ENCODE data around the gene GTPBP1. TPM values are rescaled to one million over a fixed set of nuclear protein-coding genes. Genes with fewer than 3 reads are reported as not detected.

The GTPBP1 gene
- total and polyA plus RNA-seq, 2 donors (not counting 3 experiments of a cell fraction or from before 2014, with no cell fraction given): 29.8 to 50.3 TPM

DNA sequence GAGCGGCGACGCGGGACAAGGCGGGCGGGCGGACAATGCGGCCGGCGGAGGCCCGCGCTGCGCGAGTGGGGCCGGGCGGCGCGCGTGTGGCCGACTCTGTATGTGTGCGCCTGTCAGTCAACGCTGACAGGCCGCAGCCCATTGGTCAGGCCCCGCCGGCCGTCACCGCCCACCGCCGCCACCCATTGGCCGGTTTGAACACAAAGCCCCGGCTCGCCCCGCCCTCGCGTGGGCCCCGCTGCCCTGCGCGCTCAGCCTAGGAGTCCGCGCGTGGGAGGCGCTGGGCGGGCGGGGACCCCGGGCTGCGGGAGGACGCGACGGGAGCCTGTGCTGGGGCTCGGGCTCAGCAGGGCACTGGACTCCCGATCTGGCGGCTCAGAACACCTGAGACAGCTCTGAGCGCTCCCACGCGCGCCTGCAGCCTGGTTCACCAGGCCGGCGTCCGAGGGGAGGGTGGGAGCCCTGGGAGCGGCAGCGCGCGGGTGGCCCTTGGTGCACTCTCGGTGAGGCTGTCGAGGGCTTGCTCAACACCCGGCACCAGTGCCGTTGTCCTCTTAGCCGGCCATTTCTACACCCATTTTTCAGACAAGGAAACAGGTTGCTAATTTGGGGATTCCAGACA lies 50.3 kb downstream of the GTPBP1 start, which contains the start of gene SUN2:
Gene SUN2, minus strand, starts transcription at position 88 of the 622 bp plus-strand sequence. CDS start 3,370 bp downstream, outside the sequence.
- no peak for TF ChIP-seq JUN (IDR thresholded peaks at IDR 0.05; ENCODE audit: borderline replicate concordance, insufficient read depth, insufficient read length, low read depth)
- peak; percentile 36 for TF ChIP-seq POLR2A (IDR thresholded peaks at IDR 0.05; ENCODE audit: low read depth, low read length)
- TF ChIP-seq FOS (IDR thresholded peaks at IDR 0.05; ENCODE audit: borderline replicate concordance, insufficient read depth, low read length): no peak
- no TSS peak for BruUV-seq (replicated peaks)
- H3K36me3 ChIP-seq (ENCODE audit: control insufficient read depth in 2 of 2, extremely low read depth in 1 of 2, insufficient read depth in 2 of 2, low read length in 2 of 2): peaks cover 3 to 11% of the 10 kb centered on the region in 2 experiments
- dilution Hi-C loops (cut with MboI; ENCODE audit: extremely low pct_ligation_motif_present, low sequenced_read_pairs) (no loop called here), intact Hi-C loops (cut with micrococcal nuclease) (loop anchor here (1.0 to 2.0 kb wide), 2 partner anchors 32 to 51 kb away; partner anchors contain the start of gene GTPBP1)
- no peaks in the 10 kb centered on the region for H3K27me3 ChIP-seq (ENCODE audit: control insufficient read depth in 2 of 2, insufficient read depth in 2 of 2, low read length in 2 of 2)
- H3K79me2 ChIP-seq (ENCODE audit: control insufficient read depth, insufficient read depth, low read length): peaks cover 14% of the 10 kb centered on the region
- peak within 1 kb of the TSS; percentile 94 for H3K4me2 ChIP-seq (ENCODE audit: insufficient read depth, low read length)
- no peaks in the 10 kb centered on the region for H3K9me1 ChIP-seq (replicated peaks; ENCODE audit: control insufficient read depth, extremely low read depth, insufficient read depth, low read length)
- H2AFZ ChIP-seq (ENCODE audit: low read depth, low read length): peak within 1 kb of the TSS; percentile 53
- H3K4me1 ChIP-seq (ENCODE audit: control insufficient read depth, extremely low read depth, insufficient read depth, low read length): peaks cover 22% of the 10 kb centered on the region
- H3K9ac ChIP-seq (replicated peaks; ENCODE audit: extremely low read depth, insufficient read depth, low read length): peak within 1 kb of the TSS; percentile 62
- H4K20me1 ChIP-seq (replicated peaks; ENCODE audit: control insufficient read depth, extremely low read depth, insufficient read depth, low read length): no peaks in the 10 kb centered on the region
- ChIA-PET POLR2A (interaction anchor here (0.6 kb wide), 1 partner anchor 50 kb away, joined by 3 read pairs; the partner anchor contains the start of gene GTPBP1), CTCF (interaction anchor here (2.1 to 3.1 kb wide), 2 partner anchors 11 to 13 kb away, joined by 18 to 26 read pairs; no protein-coding TSS in a partner anchor)
- peak within 1 kb of the TSS; percentile 55 to 74 (median 58) for H3K4me3 ChIP-seq (replicated peaks in 1 of 3; ENCODE audit: insufficient read depth in 1 of 3, low read depth in 1 of 3, low read length in 3 of 3)
- DNase-seq (ENCODE audit: low read depth, low spot score): peak; percentile 88
- no peaks in the 10 kb centered on the region for H3K9me3 ChIP-seq (replicated peaks; ENCODE audit: control insufficient read depth, insufficient read depth, low read length)
- peak; percentile 76 for FAIRE-seq
- peak within 1 kb of the TSS; percentile 63 for H3K27ac ChIP-seq (ENCODE audit: insufficient read depth, low read depth, low read length)

DNA sequence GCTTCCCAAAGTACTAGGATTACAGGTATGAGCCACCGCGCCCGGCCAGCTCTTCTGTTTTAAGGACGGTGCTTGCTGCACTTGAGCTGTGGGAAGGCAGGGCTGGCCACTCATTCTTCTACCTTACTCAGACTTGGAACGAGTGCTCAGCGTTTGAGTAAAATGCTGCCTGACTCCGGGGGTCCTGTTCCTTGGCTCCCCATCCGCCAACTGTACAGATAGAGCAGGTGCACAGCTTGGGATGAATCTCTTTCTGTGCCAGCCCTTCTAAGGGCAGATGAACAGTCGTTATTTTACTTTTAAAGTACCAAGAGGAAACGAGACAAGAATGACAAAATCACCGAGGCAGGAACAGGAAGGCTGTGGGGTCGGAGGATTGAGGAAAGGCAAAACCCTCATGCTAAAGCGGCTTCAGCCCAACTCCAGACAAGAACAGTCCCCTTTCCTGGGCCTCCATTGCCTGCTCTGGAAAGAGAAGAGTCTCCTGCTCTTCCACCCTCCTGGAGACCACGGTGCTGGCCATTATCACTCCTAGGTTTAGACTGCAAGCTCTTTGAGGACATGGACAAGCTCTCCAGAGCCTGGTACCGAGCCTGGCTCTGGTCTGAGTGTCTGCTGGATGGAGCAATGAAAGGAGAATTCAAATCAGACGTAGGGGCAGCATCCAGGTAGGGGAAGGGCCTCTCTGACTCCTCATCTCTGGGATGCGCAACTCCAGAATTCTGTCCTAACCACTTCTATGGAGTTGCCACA lies 51.1 kb downstream of the GTPBP1 start:
- Histone ChIP-seq H3K9ac (replicated peaks; ENCODE audit: extremely low read depth, insufficient read depth, low read length) (no peak overlapping the region), H3K79me2 (ENCODE audit: control insufficient read depth, insufficient read depth, low read length) (peaks cover 14% of the 10 kb centered on the region), H3K4me3 (replicated peaks in 1 of 3; ENCODE audit: insufficient read depth in 1 of 3, low read depth in 1 of 3, low read length in 3 of 3) (peak overlapping the region; percentile 31 to 74 (median 58)), H3K9me3 (replicated peaks; ENCODE audit: control insufficient read depth, insufficient read depth, low read length) (no peaks in the 10 kb centered on the region), H3K36me3 (ENCODE audit: control insufficient read depth in 2 of 2, extremely low read depth in 1 of 2, insufficient read depth in 2 of 2, low read length in 2 of 2) (peaks cover 3% of the 10 kb centered on the region in 2 experiments), H3K27me3 (ENCODE audit: control insufficient read depth in 2 of 2, insufficient read depth in 2 of 2, low read length in 2 of 2) (no peaks in the 10 kb centered on the region), H3K9me1 (replicated peaks; ENCODE audit: control insufficient read depth, extremely low read depth, insufficient read depth, low read length) (no peaks in the 10 kb centered on the region), H4K20me1 (replicated peaks; ENCODE audit: control insufficient read depth, extremely low read depth, insufficient read depth, low read length) (no peaks in the 10 kb centered on the region), H3K4me2 (ENCODE audit: insufficient read depth, low read length) (peak overlapping the region; percentile 94), H2AFZ (ENCODE audit: low read depth, low read length) (peak overlapping the region; percentile 32), H3K27ac (ENCODE audit: insufficient read depth, low read depth, low read length) (no peak overlapping the region), H3K4me1 (ENCODE audit: control insufficient read depth, extremely low read depth, insufficient read depth, low read length) (peaks cover 22% of the 10 kb centered on the region)
- TF ChIP-seq, protein P1, sequence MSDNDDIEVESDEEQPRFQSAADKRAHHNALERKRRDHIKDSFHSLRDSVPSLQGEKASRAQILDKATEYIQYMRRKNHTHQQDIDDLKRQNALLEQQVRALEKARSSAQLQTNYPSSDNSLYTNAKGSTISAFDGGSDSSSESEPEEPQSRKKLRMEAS (IDR thresholded peaks at IDR 0.05; ENCODE audit: insufficient read depth, insufficient read length): no peak
- no peak for TF ChIP-seq POLR2AphosphoS5 (IDR thresholded peaks at IDR 0.05; ENCODE audit: insufficient read depth, low read depth, low read length)
- TSS peak; percentile 52 for BruUV-seq (replicated peaks)
- ChIA-PET CTCF (interaction anchor here (2.1 to 3.1 kb wide), 2 partner anchors 10 to 12 kb away, joined by 18 to 26 read pairs; no protein-coding TSS in a partner anchor), POLR2A (no interaction called here)
- DNase-seq (ENCODE audit: low read depth, low spot score) (peak; percentile 10), FAIRE-seq (peak; percentile 85)
- dilution Hi-C loops (cut with MboI; ENCODE audit: extremely low pct_ligation_motif_present, low sequenced_read_pairs): no loop called here
- intact Hi-C loops (cut with micrococcal nuclease): loop anchor here (2.0 kb wide), 1 partner anchor 52 kb away; the partner anchor contains the start of gene GTPBP1
